GM21576 (cell line): ENCODE data around the gene ZSWIM5.
"Not testable (repeated sequence)": the region's sequence is repeated elsewhere in the genome, so short reads cannot be mapped to it uniquely, and the experiment has no call there.

Experiments
- ATAC-seq: cut with Tn5 transposase; IDR thresholded peaks from one replicate; pipeline ENCODE4 v1.9.1; 2021; ENCODE audit warnings: mild to moderate bottlenecking, moderate library complexity; ENCODE audit not compliant: unreplicated experiment

Gene ZSWIM5

DNA sequence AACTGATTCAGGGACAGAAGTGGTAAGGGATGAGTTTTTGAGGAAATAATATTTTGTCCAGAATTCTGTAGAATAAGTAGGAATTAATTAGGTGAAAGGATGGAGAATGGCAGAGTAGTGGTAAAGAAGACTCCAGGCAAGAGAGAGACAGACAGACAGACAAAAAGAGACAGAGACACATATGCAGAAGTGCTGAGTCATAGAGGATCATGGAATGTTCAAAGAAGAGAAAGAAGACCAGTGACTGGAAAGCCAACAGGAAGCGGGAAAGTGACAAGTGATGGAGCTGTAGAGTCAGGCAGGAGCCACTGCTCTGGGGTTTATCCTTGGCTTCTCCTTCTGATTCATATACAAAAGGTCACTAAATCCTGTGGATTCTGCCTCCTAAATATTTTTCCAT is 108.5 kb downstream of the ZSWIM5 start:
- no peak for ATAC-seq

GRCh38 chr1:45097079-45097478 is 109.3 kb downstream of the ZSWIM5 start:
- no peak for ATAC-seq

DNA sequence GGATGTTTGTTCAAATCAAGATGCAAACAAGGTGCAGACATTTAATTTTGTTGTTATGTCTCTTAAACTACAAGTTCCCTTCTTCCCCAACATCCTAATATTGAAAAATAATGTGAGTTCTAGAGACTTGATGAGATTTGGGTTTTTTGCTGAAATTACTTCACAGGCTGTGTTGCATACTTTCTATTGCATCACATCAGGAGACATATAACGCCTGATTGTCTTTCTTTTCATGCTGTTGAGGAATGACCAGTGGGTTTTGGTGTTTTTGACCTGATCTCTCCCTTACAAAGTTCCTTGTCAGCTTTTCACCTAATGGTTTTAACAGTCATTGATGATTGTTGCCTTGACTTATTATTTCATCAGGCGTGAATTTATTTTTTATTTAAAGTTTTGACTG is 111.0 kb downstream of the ZSWIM5 start:
- ATAC-seq: no peak

DNA sequence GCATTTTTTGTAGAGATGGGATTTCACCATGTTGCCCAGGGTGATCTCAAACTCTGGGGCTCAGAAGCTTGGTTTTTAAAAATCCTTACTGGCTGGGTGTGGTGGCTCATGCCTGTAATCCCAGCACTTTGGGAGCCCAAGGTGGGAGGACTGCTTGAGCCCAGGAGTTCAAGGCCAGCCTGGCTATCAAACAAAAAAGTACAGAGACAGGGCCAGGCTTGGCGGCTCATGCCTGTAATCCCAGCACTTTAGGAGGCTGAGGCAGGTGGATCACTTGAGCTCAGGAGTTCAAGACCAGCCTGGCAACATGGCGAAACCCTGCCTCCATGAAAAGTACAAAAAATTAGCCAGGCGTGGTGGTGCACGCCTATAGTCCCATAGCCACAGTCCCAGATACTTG is 112.0 kb downstream of the ZSWIM5 start:
- not testable (repeated sequence) for ATAC-seq

DNA sequence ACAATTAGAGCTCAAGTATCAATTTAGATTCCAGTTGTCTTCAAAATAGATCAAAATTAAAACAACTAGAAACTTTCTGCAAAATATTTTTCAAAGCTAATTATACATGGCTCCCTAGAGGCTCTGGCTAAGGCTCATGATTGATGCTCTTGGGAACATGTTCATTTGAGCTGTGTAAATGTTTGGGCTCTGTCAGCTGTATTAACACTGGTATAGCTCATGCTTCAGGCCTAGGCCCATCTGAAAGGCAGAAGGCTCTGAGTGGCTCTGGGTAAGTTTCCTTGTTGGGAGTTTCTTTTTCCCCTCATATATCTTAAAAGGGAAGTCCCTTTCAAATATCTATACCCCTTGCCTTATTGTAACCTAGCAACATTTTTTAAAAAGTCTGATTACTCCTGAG is 113.1 kb downstream of the ZSWIM5 start:
- no peak for ATAC-seq

DNA sequence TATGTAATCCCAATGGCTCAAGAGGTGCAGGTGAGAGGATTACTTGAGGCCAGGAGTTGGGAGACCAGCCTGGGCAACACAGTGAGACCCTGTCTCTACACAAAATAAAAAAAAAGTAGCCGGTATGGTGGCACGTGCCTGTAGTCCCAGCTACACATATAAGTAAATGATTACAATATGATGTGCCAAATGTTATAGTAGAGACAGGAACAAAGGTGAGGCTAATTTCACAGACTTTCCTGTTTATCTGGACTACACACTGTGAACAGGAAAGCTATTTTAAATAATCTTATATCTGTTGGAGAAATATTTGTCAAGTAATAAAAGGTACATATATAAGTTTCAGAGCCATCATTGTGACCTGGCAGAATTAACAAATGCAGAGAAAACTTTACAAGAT is 116.7 kb downstream of the ZSWIM5 start:
- ATAC-seq: no peak

DNA sequence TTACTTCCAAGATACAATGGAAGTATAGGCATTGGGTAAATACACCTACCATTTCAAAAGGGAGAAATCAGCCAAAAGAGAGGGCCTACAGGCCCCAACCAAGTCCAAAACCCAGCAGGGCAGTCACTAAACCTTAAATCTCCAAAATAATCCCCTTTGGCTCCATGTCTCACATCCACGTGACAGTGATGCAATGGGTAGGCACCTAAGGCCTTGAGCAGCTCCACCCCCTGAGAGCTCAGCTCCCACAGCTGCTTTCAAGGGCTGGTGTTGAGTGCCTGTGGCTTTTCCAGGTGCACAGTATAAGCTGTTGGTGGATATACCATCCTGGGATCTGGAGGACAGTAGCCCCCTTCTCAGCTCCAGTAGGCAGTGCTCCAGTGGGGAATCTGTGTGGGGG is 121.8 kb downstream of the ZSWIM5 start:
- ATAC-seq: no peak

- no peak for ATAC-seq
Measured at GRCh38 chr1:45079533-45079932, 126.9 kb downstream of the ZSWIM5 start.

DNA sequence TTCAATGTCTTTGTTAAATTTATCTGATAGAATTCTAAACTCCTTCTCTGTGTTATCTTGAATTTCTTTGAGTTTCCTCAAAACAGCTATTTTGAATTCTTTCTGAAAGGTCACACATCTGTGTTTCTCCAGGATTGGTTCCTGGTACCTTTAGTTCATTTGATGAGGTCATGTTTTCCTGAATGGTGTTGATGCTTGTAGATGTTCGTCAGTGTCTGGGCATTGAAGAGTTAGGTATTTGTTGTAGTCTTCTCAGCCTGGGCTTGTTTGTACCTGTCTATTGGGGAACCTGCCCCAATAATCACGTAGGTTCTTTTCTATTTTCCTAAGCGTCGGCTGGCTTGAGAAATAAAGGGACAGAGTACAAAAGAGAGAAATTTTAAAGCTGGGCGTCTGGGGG is 129.4 kb downstream of the ZSWIM5 start:
- not testable (repeated sequence) for ATAC-seq

DNA sequence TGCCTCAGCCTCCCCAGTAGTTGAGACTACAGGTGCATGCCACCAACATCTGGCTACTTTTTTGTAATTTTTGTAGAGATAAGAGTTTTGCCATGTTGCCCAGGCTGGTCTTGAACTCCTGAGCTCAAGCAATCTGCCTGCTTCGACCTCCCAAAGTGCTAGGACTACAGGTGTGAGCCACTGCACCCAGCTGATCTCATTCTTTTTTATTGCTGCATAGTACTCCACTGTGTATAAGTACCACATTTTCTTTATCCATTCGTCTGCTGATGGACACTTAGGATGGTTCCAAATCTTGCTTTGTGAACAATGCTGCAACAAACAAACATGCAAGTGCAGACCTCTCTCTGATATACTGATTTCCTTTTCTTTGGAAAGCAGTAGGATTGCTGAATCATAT is 134.8 kb downstream of the ZSWIM5 start:
- ATAC-seq: no peak

DNA sequence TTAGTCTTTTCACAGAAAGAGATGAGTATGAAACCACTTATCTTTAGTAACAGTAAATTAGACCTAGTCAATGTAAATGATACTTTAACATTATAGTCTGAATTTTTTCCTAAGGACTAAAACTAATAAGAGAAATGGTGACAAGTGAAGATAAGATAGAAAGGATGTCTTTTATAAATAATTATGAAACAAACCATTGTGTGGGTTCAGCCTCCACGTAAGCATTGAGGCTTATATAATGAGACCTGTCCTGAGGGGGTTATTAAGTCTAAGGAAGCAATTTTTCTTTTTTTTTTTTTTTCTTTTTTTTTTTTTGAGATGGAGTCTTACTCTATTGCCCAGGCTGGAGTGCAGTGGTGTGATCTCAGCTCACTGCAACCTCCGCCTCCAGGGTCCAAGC is 138.6 kb downstream of the ZSWIM5 start:
- ATAC-seq: no peak

GRCh38 chr1:45065083-45065482 is 141.3 kb downstream of the ZSWIM5 start:
- ATAC-seq: no peak

DNA sequence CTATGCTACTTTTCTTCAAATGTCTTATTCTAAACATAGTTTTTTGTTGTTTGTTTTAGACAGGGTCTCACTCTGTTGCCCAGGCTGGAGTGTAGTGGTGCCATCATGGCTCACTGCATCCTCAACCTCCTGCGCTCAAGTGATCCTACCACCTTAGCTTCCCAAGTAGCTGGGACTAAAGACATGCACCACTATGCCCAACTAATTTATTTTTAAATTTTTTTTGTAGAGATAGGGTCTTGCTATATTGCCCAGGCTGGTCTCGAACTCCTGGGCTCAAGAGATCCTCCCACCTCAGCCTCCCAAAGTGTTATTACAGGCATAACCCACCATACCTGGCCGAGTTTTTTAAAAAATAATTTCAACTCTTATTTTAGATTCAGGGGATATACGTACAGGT is 143.9 kb downstream of the ZSWIM5 start:
- not testable (repeated sequence) for ATAC-seq

DNA sequence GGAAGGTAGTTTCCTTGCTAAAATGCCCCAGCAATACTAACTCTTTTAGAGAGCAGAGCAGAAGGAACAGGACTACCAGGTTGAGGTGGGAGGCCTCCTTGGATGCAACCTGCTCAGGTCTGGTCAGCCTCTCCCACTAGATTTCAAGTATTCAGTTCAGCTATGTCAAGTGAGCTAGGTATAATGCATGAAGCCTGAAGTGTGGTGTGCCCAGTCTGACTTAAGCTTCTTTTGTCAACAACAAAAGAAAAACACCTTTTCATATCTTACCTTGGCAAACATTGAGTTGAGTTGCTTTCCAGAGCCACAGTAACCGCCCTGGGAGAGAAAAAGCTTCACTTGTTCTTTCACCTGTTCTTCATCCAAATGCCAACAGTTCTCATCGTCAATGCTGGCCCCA is 146.6 kb downstream of the ZSWIM5 start:
- ATAC-seq: no peak

GRCh38 chr1:45057542-45057941 is 148.9 kb downstream of the ZSWIM5 start:
- no peak for ATAC-seq

- ATAC-seq: no peak
Measured at GRCh38 chr1:45051005-45051772, 155.2 kb downstream of the ZSWIM5 start.

DNA sequence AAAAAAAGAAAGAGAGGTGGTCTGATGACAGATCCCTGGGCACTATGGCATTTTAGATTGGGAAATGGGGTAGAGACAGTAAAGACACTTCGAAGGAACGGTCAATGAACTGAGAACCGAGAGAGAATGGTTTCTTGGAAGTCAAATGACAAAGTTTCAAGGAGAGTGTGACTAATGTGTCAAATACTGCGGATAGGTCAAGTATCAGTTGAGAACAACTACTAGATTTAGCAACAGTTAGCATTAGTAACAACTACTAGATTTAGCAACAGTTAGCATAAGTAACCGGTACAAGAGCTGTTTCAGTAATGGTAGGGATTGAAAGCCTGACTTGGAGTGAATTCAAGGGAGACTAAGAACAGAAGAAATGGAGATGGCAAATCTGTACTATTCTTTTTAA is 159.4 kb downstream of the ZSWIM5 start:
- ATAC-seq: no peak

DNA sequence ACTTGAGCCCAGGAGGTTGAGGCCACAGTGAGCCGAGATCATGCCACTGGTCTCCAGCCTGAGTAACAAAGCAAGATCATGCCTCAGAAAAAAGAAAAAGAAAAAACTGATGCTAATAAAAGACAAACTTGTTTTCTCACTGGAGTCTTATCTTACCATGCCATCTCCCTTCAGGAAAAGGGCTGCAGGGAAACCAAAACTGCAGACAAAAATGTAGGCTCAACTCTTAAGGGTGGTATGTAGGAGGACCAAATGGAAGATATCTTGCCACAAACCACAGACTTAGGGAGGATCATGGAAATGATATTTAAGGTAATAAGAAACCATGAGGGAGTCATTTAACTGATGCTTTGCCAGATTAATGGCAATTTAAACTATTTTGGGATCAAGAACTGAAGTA is 161.5 kb downstream of the ZSWIM5 start:
- ATAC-seq: no peak

GRCh38 chr1:45043094-45043493 is 163.3 kb downstream of the ZSWIM5 start:
- ATAC-seq: no peak

DNA sequence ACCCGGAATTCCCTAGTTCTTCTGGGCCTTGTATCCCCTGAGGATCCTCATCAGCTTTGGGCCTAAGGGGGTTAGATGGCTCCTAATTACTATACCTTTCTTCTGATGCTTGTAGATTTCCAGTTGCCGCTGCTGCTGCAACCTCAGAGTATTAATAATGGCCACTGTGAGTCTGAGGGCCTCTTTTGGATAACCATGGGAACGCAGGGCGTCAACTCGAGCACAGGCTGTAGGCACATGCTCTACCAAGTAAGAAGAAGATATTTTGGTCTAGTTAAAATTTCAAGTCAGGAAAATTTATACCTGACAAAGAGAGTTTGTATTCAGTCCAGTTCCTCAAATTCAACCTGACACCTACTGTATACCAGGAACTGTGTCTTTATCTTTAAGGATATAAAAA is 166.1 kb downstream of the ZSWIM5 start:
- ATAC-seq: no peak

- no peak for ATAC-seq
Measured at GRCh38 chr1:45038661-45039364, 167.6 kb downstream of the ZSWIM5 start.

DNA sequence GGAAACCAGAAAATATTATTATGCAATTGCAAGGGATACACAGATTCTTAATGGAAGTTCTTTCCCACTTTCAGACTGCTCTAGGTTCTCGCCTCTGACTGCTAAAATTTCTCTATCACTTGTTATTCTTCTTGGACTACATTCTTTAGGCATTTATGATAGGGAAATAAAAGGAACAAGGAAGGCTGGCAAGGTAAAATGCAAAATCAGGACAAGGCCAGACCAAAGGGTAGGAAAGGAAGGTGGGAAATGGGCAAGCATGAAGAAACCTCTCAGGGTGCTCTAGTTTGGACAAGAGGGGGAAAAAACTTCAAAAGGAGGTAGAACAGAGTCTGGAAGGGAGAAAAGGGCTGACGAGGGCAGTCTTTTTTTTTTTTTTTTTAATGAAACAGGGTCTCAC is 168.2 kb downstream of the ZSWIM5 start:
- no peak for ATAC-seq

- ATAC-seq: no peak
Measured at GRCh38 chr1:45037456-45037855, 168.9 kb downstream of the ZSWIM5 start.
